Measurements from ENCODE around the gene CLTB.

Gene CLTB

GRCh38 chr5:176388003-176388443 lies 28.3 kb downstream of the CLTB start:
- H3K9me3 ChIP-seq (ENCODE audit: control insufficient read depth, low read length): no peaks in the 10 kb centered on the region
- peaks cover 20% of the 10 kb centered on the region for H3K4me1 ChIP-seq (ENCODE audit: control insufficient read depth, insufficient read depth, low read length)
- peak overlapping the region; percentile 95 for H3K9ac ChIP-seq (ENCODE audit: low read length)
- peaks cover 56% of the 10 kb centered on the region for H3K36me3 ChIP-seq (ENCODE audit: control insufficient read depth, insufficient read depth, low read length, severe bottlenecking)
- peak; percentile 37 for DNase-seq (ENCODE audit: low read depth)
- no peaks in the 10 kb centered on the region for H3K27me3 ChIP-seq (replicated peaks; ENCODE audit: control insufficient read depth, insufficient read depth, low read length)
- H3K4me3 ChIP-seq (ENCODE audit: low read length): peak overlapping the region; percentile 91

- peak overlapping the region; percentile 91 for H3K4me3 ChIP-seq (ENCODE audit: low read length)
- peaks cover 59% of the 10 kb centered on the region for H3K36me3 ChIP-seq (ENCODE audit: control insufficient read depth, insufficient read depth, low read length, severe bottlenecking)
- peak overlapping the region; percentile 95 for H3K9ac ChIP-seq (ENCODE audit: low read length)
- peaks cover 20% of the 10 kb centered on the region for H3K4me1 ChIP-seq (ENCODE audit: control insufficient read depth, insufficient read depth, low read length)
- peak; percentile 9 for DNase-seq (ENCODE audit: low read depth)
- no peaks in the 10 kb centered on the region for H3K9me3 ChIP-seq (ENCODE audit: control insufficient read depth, low read length)
- no peaks in the 10 kb centered on the region for H3K27me3 ChIP-seq (replicated peaks; ENCODE audit: control insufficient read depth, insufficient read depth, low read length)
These were observed 28.9 kb downstream of the CLTB start for GRCh38 chr5:176387384-176387925.

GRCh38 chr5:176386491-176386890 lies 29.8 kb downstream of the CLTB start:
- Histone ChIP-seq H3K27me3 (replicated peaks; ENCODE audit: control insufficient read depth, insufficient read depth, low read length) (no peaks in the 10 kb centered on the region), H3K9ac (ENCODE audit: low read length) (peak overlapping the region; percentile 95), H3K4me3 (ENCODE audit: low read length) (peak overlapping the region; percentile 91), H3K4me1 (ENCODE audit: control insufficient read depth, insufficient read depth, low read length) (peaks cover 28% of the 10 kb centered on the region), H3K36me3 (ENCODE audit: control insufficient read depth, insufficient read depth, low read length, severe bottlenecking) (peaks cover 50% of the 10 kb centered on the region), H3K9me3 (ENCODE audit: control insufficient read depth, low read length) (no peaks in the 10 kb centered on the region)
- no peak for DNase-seq (ENCODE audit: low read depth)

GRCh38 chr5:176384991-176385390 lies 31.3 kb downstream of the CLTB start:
- Histone ChIP-seq H3K36me3 (ENCODE audit: control insufficient read depth, insufficient read depth, low read length, severe bottlenecking) (peaks cover 42% of the 10 kb centered on the region), H3K9ac (ENCODE audit: low read length) (no peak overlapping the region)

GRCh38 chr5:176384366-176384930 lies 31.9 kb downstream of the CLTB start:
- H3K36me3 ChIP-seq (ENCODE audit: control insufficient read depth, insufficient read depth, low read length, severe bottlenecking): peaks cover 42% of the 10 kb centered on the region
- no peaks in the 10 kb centered on the region for H3K9me3 ChIP-seq (ENCODE audit: control insufficient read depth, low read length)
- no peak for DNase-seq (ENCODE audit: low read depth)
- H3K4me3 ChIP-seq (ENCODE audit: low read length): no peak overlapping the region
- peaks cover 37% of the 10 kb centered on the region for H3K4me1 ChIP-seq (ENCODE audit: control insufficient read depth, insufficient read depth, low read length)
- no peaks in the 10 kb centered on the region for H3K27me3 ChIP-seq (replicated peaks; ENCODE audit: control insufficient read depth, insufficient read depth, low read length)
- no peak overlapping the region for H3K9ac ChIP-seq (ENCODE audit: low read length)

More at GRCh38 chr5:176384991-176385390, 31.3 kb downstream of the CLTB start:
- H3K9me3 ChIP-seq (ENCODE audit: control insufficient read depth, low read length): no peaks in the 10 kb centered on the region
- no peak for DNase-seq (ENCODE audit: low read depth)
- peaks cover 36% of the 10 kb centered on the region for H3K4me1 ChIP-seq (ENCODE audit: control insufficient read depth, insufficient read depth, low read length)
- H3K27me3 ChIP-seq (replicated peaks; ENCODE audit: control insufficient read depth, insufficient read depth, low read length): no peaks in the 10 kb centered on the region
- no peak overlapping the region for H3K4me3 ChIP-seq (ENCODE audit: low read length)

- peaks cover 42% of the 10 kb centered on the region for H3K36me3 ChIP-seq (ENCODE audit: control insufficient read depth, insufficient read depth, low read length, severe bottlenecking)
These were observed 32.4 kb downstream of the CLTB start for GRCh38 chr5:176383961-176384360.

GRCh38 chr5:176383248-176383905 lies 33.0 kb downstream of the CLTB start:
- H3K27me3 ChIP-seq (replicated peaks; ENCODE audit: control insufficient read depth, insufficient read depth, low read length): no peaks in the 10 kb centered on the region
- H3K4me3 ChIP-seq (ENCODE audit: low read length): no peak overlapping the region
- H3K4me1 ChIP-seq (ENCODE audit: control insufficient read depth, insufficient read depth, low read length): peaks cover 37% of the 10 kb centered on the region
- H3K36me3 ChIP-seq (ENCODE audit: control insufficient read depth, insufficient read depth, low read length, severe bottlenecking): peaks cover 42% of the 10 kb centered on the region
- no peaks in the 10 kb centered on the region for H3K9me3 ChIP-seq (ENCODE audit: control insufficient read depth, low read length)
- H3K9ac ChIP-seq (ENCODE audit: low read length): peak overlapping the region; percentile 17
- DNase-seq (ENCODE audit: low read depth): no peak

More at GRCh38 chr5:176383961-176384360, 32.4 kb downstream of the CLTB start:
- peaks cover 37% of the 10 kb centered on the region for H3K4me1 ChIP-seq (ENCODE audit: control insufficient read depth, insufficient read depth, low read length)
- H3K4me3 ChIP-seq (ENCODE audit: low read length): no peak overlapping the region
- H3K9ac ChIP-seq (ENCODE audit: low read length): no peak overlapping the region
- no peaks in the 10 kb centered on the region for H3K9me3 ChIP-seq (ENCODE audit: control insufficient read depth, low read length)
- DNase-seq (ENCODE audit: low read depth): no peak
- no peaks in the 10 kb centered on the region for H3K27me3 ChIP-seq (replicated peaks; ENCODE audit: control insufficient read depth, insufficient read depth, low read length)

- DNase-seq (ENCODE audit: low read depth): no peak
- no peak overlapping the region for H3K4me3 ChIP-seq (ENCODE audit: low read length)
- no peaks in the 10 kb centered on the region for H3K9me3 ChIP-seq (ENCODE audit: control insufficient read depth, low read length)
- H3K4me1 ChIP-seq (ENCODE audit: control insufficient read depth, insufficient read depth, low read length): peaks cover 37% of the 10 kb centered on the region
- H3K9ac ChIP-seq (ENCODE audit: low read length): no peak overlapping the region
- peaks cover 42% of the 10 kb centered on the region for H3K36me3 ChIP-seq (ENCODE audit: control insufficient read depth, insufficient read depth, low read length, severe bottlenecking)
- no peaks in the 10 kb centered on the region for H3K27me3 ChIP-seq (replicated peaks; ENCODE audit: control insufficient read depth, insufficient read depth, low read length)
These were observed 33.6 kb downstream of the CLTB start for GRCh38 chr5:176382721-176383120.

GRCh38 chr5:176381979-176382378 lies 34.4 kb downstream of the CLTB start:
- peaks cover 42% of the 10 kb centered on the region for H3K36me3 ChIP-seq (ENCODE audit: control insufficient read depth, insufficient read depth, low read length, severe bottlenecking)

GRCh38 chr5:176381423-176381822 lies 34.9 kb downstream of the CLTB start:
- peaks cover 40% of the 10 kb centered on the region for H3K36me3 ChIP-seq (ENCODE audit: control insufficient read depth, insufficient read depth, low read length, severe bottlenecking)
- no peak for DNase-seq (ENCODE audit: low read depth)
- no peak overlapping the region for H3K4me3 ChIP-seq (ENCODE audit: low read length)
- H3K9me3 ChIP-seq (ENCODE audit: control insufficient read depth, low read length): no peaks in the 10 kb centered on the region
- H3K4me1 ChIP-seq (ENCODE audit: control insufficient read depth, insufficient read depth, low read length): peaks cover 25% of the 10 kb centered on the region
- H3K27me3 ChIP-seq (replicated peaks; ENCODE audit: control insufficient read depth, insufficient read depth, low read length): no peaks in the 10 kb centered on the region
- peak overlapping the region; percentile 61 for H3K9ac ChIP-seq (ENCODE audit: low read length)

More at GRCh38 chr5:176381979-176382378, 34.4 kb downstream of the CLTB start:
- no peak for DNase-seq (ENCODE audit: low read depth)
- peaks cover 30% of the 10 kb centered on the region for H3K4me1 ChIP-seq (ENCODE audit: control insufficient read depth, insufficient read depth, low read length)
- no peaks in the 10 kb centered on the region for H3K27me3 ChIP-seq (replicated peaks; ENCODE audit: control insufficient read depth, insufficient read depth, low read length)
- H3K9ac ChIP-seq (ENCODE audit: low read length): peak overlapping the region; percentile 61
- H3K4me3 ChIP-seq (ENCODE audit: low read length): no peak overlapping the region
- no peaks in the 10 kb centered on the region for H3K9me3 ChIP-seq (ENCODE audit: control insufficient read depth, low read length)

- no peak for DNase-seq (ENCODE audit: low read depth)
- H3K4me1 ChIP-seq (ENCODE audit: control insufficient read depth, insufficient read depth, low read length): peaks cover 20% of the 10 kb centered on the region
- H3K4me3 ChIP-seq (ENCODE audit: low read length): no peak overlapping the region
- H3K36me3 ChIP-seq (ENCODE audit: control insufficient read depth, insufficient read depth, low read length, severe bottlenecking): peaks cover 25% of the 10 kb centered on the region
- H3K9me3 ChIP-seq (ENCODE audit: control insufficient read depth, low read length): no peaks in the 10 kb centered on the region
- H3K9ac ChIP-seq (ENCODE audit: low read length): no peak overlapping the region
- H3K27me3 ChIP-seq (replicated peaks; ENCODE audit: control insufficient read depth, insufficient read depth, low read length): no peaks in the 10 kb centered on the region
These were observed 36.5 kb downstream of the CLTB start for GRCh38 chr5:176379881-176380280.

All from adipocyte (in vitro differentiated cells).